HepG2 (cell line): Measurements from ENCODE around the gene RNF4. TPM values are rescaled to one million over a fixed set of nuclear protein-coding genes. Genes with fewer than 3 reads are reported as not detected.

Experiments used
- ATAC-seq: fragments of 200-7000 bp; cut with Tn5 transposase; 3 replicates; pipeline ENCODE4 v1.9.1; 2020; ENCODE audit warnings: mild to moderate bottlenecking, moderate library complexity
- BruUV-seq: library from RNA; stranded (reverse); fragments of 400-500 nt; replicated peaks from 2 replicates; lab custom pipeline; 2021; lab: Mats Ljungman, UMichigan
- CTCF ChIA-PET: fragments of 300-600 bp; formaldehyde crosslinking; extraction: SDS; loops from one replicate; lab custom pipeline; 2021; ENCODE audit warnings: low total read pairs, inconsistent platforms, low intra/inter-chr PET ratio; lab: Yijun Ruan, JAX
- POLR2A ChIA-PET: fragments of 350-600 bp; sonication (Branson Sonifier 250); formaldehyde crosslinking; loops from one replicate; lab custom pipeline; 2020; ENCODE audit warnings: antibody characterized with exemption, inconsistent platforms; lab: Yijun Ruan, JAX
- DNase-seq: peaks from one replicate; pipeline ENCODE4 v3.0.0-alpha.2; 2015; ENCODE audit warnings: low spot score
- FAIRE-seq: peaks from 3 replicates; lab custom pipeline; 2011; peaks lifted over from hg19 to GRCh38; lab: Jason Lieb, UNC
- H2AFZ ChIP-seq: one replicate; pipeline ENCODE4 v1.6.1; 2011; ENCODE audit warnings: low read length, inconsistent platforms
- H3K27ac ChIP-seq: fragments of 300-600 bp; 3 replicates; pipeline ENCODE4 v1.8.0; 2011; ENCODE audit warnings: mixed run types, mild to moderate bottlenecking, mixed read lengths, low read length, inconsistent platforms; ENCODE audit not compliant: insufficient read depth; ENCODE audit errors: extremely low read length
- H3K27me3 ChIP-seq, 2 experiments: fragments of 200-600 bp in 1 of 2; 2 replicates in 1 of 2; 3 replicates in 1 of 2; pipeline versions ENCODE4 v1.6.0 to v1.8.0; 2011; ENCODE audit warnings: low read length in 2 of 2, mild to moderate bottlenecking in 2 of 2, moderate library complexity in 2 of 2, inconsistent platforms in 1 of 2; ENCODE audit not compliant: insufficient read depth in 2 of 2, control insufficient read depth in 1 of 2
- H3K36me3 ChIP-seq, 2 experiments: fragments of 200-600 bp in 1 of 2; replicated peaks in 1 of 2; 2 replicates in 1 of 2; 3 replicates in 1 of 2; pipeline versions ENCODE4 v1.5.1 to v1.8.0; 2011; ENCODE audit warnings: low read length in 2 of 2, inconsistent platforms in 1 of 2; ENCODE audit not compliant: insufficient read depth in 2 of 2, control insufficient read depth in 1 of 2
- H3K4me1 ChIP-seq: 2 replicates; pipeline ENCODE4 v1.5.1; 2012; ENCODE audit warnings: low read length, inconsistent platforms; ENCODE audit not compliant: insufficient read depth
- H3K4me2 ChIP-seq: 2 replicates; pipeline ENCODE4 v1.6.0; 2011; ENCODE audit warnings: low read depth, low read length, inconsistent platforms
- H3K4me3 ChIP-seq, 3 experiments: fragments of 200-600 bp in 1 of 3; sonication (generic), shearing (Covaris generic) in 1 of 3; replicated peaks in 1 of 3; 2 replicates each; pipeline ENCODE4 v1.5.1; 2011 to 2016; ENCODE audit warnings: low read length in 3 of 3, inconsistent platforms in 2 of 3, low read depth in 2 of 3, mild to moderate bottlenecking in 2 of 3, control low read depth in 1 of 3, mixed read lengths in 1 of 3; ENCODE audit not compliant: insufficient read depth in 1 of 3
- H3K79me2 ChIP-seq: one replicate; pipeline ENCODE4 v1.6.1; 2011; ENCODE audit warnings: low read length, inconsistent platforms; ENCODE audit not compliant: insufficient read depth
- H3K9ac ChIP-seq: 2 replicates; pipeline ENCODE4 v1.6.0; 2011; ENCODE audit warnings: mild to moderate bottlenecking, low read depth, low read length, inconsistent platforms; ENCODE audit not compliant: insufficient read depth
- H3K9me3 ChIP-seq: 2 replicates; pipeline ENCODE4 v1.5.1; 2012; ENCODE audit warnings: mild to moderate bottlenecking, low read length
- H4K20me1 ChIP-seq: 2 replicates; pipeline ENCODE4 v1.6.0; 2011; ENCODE audit warnings: inconsistent platforms, mild to moderate bottlenecking, low read length, moderate library complexity; ENCODE audit not compliant: insufficient read depth
- AKNA ChIP-seq: sonication (generic); formaldehyde crosslinking; IDR thresholded peaks from 2 replicates; pipeline ENCODE4 v1.4.0; 2020; ENCODE audit warnings: missing genetic modification reagents, borderline replicate concordance
- CTCF ChIP-seq: sonication (generic); formaldehyde crosslinking; IDR thresholded peaks from 2 replicates; pipeline ENCODE4 v1.5.0; 2020; ENCODE audit warnings: mild to moderate bottlenecking, missing genetic modification reagents, moderate library complexity
- FLYWCH1 ChIP-seq: sonication (generic); formaldehyde crosslinking; IDR thresholded peaks from 2 replicates; pipeline ENCODE4 v1.8.1; 2023; ENCODE audit warnings: mild to moderate bottlenecking, missing genetic modification reagents
- HNRNPUL1 ChIP-seq: fragments of 200-400 bp; formaldehyde crosslinking; IDR thresholded peaks from 2 replicates; pipeline ENCODE4 v1.6.1; 2017; ENCODE audit warnings: low read depth, mild to moderate bottlenecking, low read length, moderate library complexity
- KDM6A ChIP-seq: IDR thresholded peaks from 2 replicates; pipeline ENCODE4 v1.6.1; 2016; ENCODE audit warnings: low read depth
- RAD51 ChIP-seq: fragments of 450-650 bp; IDR thresholded peaks from 2 replicates; pipeline ENCODE4 v1.6.1; 2016; ENCODE audit warnings: borderline replicate concordance
- SP1 ChIP-seq, 2 experiments: fragments of 450-650 bp in 1 of 2; sonication (generic) in 1 of 2; formaldehyde crosslinking in 1 of 2; IDR thresholded peaks; 2 replicates each; pipeline versions ENCODE4 v1.4.0 to v1.6.1; 2016 to 2020; ENCODE audit warnings: missing genetic modification reagents in 1 of 2
- SP140L ChIP-seq: sonication (generic); formaldehyde crosslinking; IDR thresholded peaks from 2 replicates; pipeline ENCODE4 v1.4.0; 2020; ENCODE audit warnings: missing genetic modification reagents, borderline replicate concordance
- TCF7L2 ChIP-seq: IDR thresholded peaks from 2 replicates; pipeline ENCODE4 v1.6.1; 2011; ENCODE audit warnings: mild to moderate bottlenecking, low read depth, low read length, moderate library complexity
- ZNF460 ChIP-seq: sonication (generic); formaldehyde crosslinking; IDR thresholded peaks from 2 replicates; pipeline ENCODE4 v1.5.1; 2020; ENCODE audit warnings: missing genetic modification reagents, mild to moderate bottlenecking, borderline replicate concordance
- ZNF878 ChIP-seq: sonication (generic); formaldehyde crosslinking; IDR thresholded peaks from 2 replicates; pipeline ENCODE4 v1.8.1; 2023; ENCODE audit warnings: mild to moderate bottlenecking, missing genetic modification reagents, moderate library complexity
- WGBS: methylation state at CpG from one replicate; pipeline ENCODE4 v1.1.6; 2017; ENCODE audit warnings: low lambda C conversion rate; 5-methylcytosine and 5-hydroxymethylcytosine counted together
- in situ Hi-C: cut with HindIII; loops from 2 replicates; pipeline ENCODE4 v1.10.0; 2017; ENCODE audit warnings: low pct_unique_long_range_greater_than_20kb; ENCODE audit not compliant: extremely low pct_ligation_motif_present
- intact Hi-C: fragments of 100-400 bp; cut with micrococcal nuclease; formaldehyde crosslinking; loops from one replicate; pipeline ENCODE4 v1.10.0; 2022; ENCODE audit not compliant: unreplicated experiment
- polyA plus RNA-seq, 8 experiments: library from polyadenylated mRNA; depleted of rRNA in 3 of 8; stranded (reverse) in 7 of 8; unstranded in 1 of 8; fragments of >200 nt; fragmentation: Illumina TruSeq in 4 of 8; extraction: Trizol in 4 of 8; gene quantifications; 2 replicates each; pipeline versions ENCODE4 v1.2.1 to v1.2.3, GENCODE V29; 2011 to 2016; ENCODE audit warnings: low read depth in 4 of 8, missing spikeins in 1 of 8, mixed read lengths in 1 of 8; ENCODE audit not compliant: insufficient read depth in 1 of 8
- total RNA-seq, 5 experiments: library from RNA; depleted of rRNA; stranded (reverse); fragments of >200 nt; fragmentation: Illumina TruSeq; extraction: Trizol; gene quantifications; 2 replicates each; pipeline ENCODE4 v1.2.3, GENCODE V29; 2016; ENCODE audit warnings: low read depth in 1 of 5
- TF ChIP-seq, protein P1 (sequence below): sonication (generic); formaldehyde crosslinking; IDR thresholded peaks from 2 replicates; pipeline ENCODE4 v1.9.0; 2021; ENCODE audit warnings: missing genetic modification reagents, borderline replicate concordance
- TF ChIP-seq, protein P2 (sequence below): sonication (generic); IDR thresholded peaks from 2 replicates; pipeline ENCODE4 v1.6.1; 2016; ENCODE audit warnings: low read depth, borderline replicate concordance

The RNF4 gene
- total and polyA plus RNA-seq, 2 of the 13 experiments (the other 11 are each of a cell fraction or from before 2014, with no cell fraction given), result 38.1 to 45.1 TPM

- TF ChIP-seq, protein P1, sequence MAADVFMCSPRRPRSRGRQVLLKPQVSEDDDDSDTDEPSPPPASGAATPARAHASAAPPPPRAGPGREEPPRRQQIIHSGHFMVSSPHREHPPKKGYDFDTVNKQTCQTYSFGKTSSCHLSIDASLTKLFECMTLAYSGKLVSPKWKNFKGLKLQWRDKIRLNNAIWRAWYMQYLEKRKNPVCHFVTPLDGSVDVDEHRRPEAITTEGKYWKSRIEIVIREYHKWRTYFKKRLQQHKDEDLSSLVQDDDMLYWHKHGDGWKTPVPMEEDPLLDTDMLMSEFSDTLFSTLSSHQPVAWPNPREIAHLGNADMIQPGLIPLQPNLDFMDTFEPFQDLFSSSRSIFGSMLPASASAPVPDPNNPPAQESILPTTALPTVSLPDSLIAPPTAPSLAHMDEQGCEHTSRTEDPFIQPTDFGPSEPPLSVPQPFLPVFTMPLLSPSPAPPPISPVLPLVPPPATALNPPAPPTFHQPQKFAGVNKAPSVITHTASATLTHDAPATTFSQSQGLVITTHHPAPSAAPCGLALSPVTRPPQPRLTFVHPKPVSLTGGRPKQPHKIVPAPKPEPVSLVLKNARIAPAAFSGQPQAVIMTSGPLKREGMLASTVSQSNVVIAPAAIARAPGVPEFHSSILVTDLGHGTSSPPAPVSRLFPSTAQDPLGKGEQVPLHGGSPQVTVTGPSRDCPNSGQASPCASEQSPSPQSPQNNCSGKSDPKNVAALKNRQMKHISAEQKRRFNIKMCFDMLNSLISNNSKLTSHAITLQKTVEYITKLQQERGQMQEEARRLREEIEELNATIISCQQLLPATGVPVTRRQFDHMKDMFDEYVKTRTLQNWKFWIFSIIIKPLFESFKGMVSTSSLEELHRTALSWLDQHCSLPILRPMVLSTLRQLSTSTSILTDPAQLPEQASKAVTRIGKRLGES, result no peak
- TF ChIP-seq KDM6A (CRISPR knock-in tag), result no peak
- TF ChIP-seq CTCF, result no peak
- no peak for TF ChIP-seq SP140L (CRISPR knock-in tag)
These were observed 83.9 kb downstream of the RNF4 start (continued) for GRCh38 chr4:2552806-2553205.

DNA sequence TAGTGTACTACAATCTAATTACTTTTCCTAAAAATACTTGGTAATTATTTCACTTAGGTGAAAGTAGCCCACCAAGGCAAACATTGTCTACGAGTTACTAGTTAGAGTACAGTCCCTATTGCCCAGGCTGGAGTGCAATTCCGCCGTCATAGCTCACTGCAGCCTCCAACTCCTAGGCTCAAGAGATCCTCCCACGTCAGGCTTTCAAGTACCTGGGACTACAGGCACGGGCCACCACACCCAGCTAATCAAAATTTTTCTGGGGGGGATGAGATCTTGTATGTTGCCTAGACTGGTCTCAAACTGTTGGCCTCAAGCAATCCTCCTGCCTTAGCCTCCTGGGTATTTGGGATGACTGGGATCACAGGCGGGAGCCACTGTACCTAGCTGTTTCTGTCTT, 89.4 kb downstream of the RNF4 start:
- Histone ChIP-seq H3K27me3 (no peaks in the 10 kb centered on the region), H3K4me2 (no peak overlapping the region), H3K9ac (no peak overlapping the region), H3K4me1 (no peaks in the 10 kb centered on the region), H3K79me2 (peaks cover 93% of the 10 kb centered on the region), H4K20me1 (peaks cover 22% of the 10 kb centered on the region), H3K4me3 (no peak overlapping the region), H3K36me3 (peaks cover 2 to 17% of the 10 kb centered on the region in 2 experiments; a peak in 3 of 5 replicates), H3K27ac (no peak overlapping the region), H3K9me3 (no peaks in the 10 kb centered on the region), H2AFZ (no peak overlapping the region)
- no TSS peak for BruUV-seq
- DNase-seq, result no peak
- CTCF ChIA-PET, result no interaction called here
- 97% methylated on average over 6 of the region's 6 CpGs for WGBS
- no peak for FAIRE-seq
- ATAC-seq, result no peak
- intact Hi-C loops, result no loop called here
- in situ Hi-C loops, result no loop called here
- POLR2A ChIA-PET, result no interaction called here
- no peak for TF ChIP-seq FLYWCH1 (CRISPR knock-in tag)
- TF ChIP-seq TCF7L2, result no peak
- TF ChIP-seq RAD51, result no peak
- TF ChIP-seq AKNA (CRISPR knock-in tag), result no peak
- no peak for TF ChIP-seq ZNF460 (CRISPR knock-in tag)
- TF ChIP-seq HNRNPUL1, result no peak
- TF ChIP-seq, protein P2, sequence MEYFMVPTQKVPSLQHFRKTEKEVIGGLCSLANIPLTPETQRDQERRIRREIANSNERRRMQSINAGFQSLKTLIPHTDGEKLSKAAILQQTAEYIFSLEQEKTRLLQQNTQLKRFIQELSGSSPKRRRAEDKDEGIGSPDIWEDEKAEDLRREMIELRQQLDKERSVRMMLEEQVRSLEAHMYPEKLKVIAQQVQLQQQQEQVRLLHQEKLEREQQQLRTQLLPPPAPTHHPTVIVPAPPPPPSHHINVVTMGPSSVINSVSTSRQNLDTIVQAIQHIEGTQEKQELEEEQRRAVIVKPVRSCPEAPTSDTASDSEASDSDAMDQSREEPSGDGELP, result no peak
- TF ChIP-seq ZNF878 (CRISPR knock-in tag), result no peak
- no peak for TF ChIP-seq SP1 (IDR thresholded peaks at IDR 0.05)
- TF ChIP-seq SP1 (CRISPR knock-in tag; IDR thresholded peaks at IDR 0.05), result no peak
